GM18951 (cell line): ENCODE measurements around the gene PCDHGA4.
A peak's percentile ranks its signal among the peaks of the same experiment; 100 is the strongest.
"Not testable (repeated sequence)": the region's sequence is repeated elsewhere in the genome, so short reads cannot be mapped to it uniquely, and the experiment has no call there.

Experiments used
- POLR2A ChIP-seq: IDR thresholded peaks from 4 replicates; pipeline ENCODE4 v1.6.1; 2011; ENCODE audit warnings: mild to moderate bottlenecking; ENCODE audit not compliant: insufficient read length, insufficient read depth; ENCODE audit errors: extremely low read depth
- in situ Hi-C: fragments of 300-500 bp; cut with MboI; formaldehyde crosslinking; loops from one replicate; pipeline ENCODE4 v1.12.0; 2022; ENCODE audit warnings: low sequenced_read_pairs, mixed read lengths, inconsistent platforms; ENCODE audit not compliant: unreplicated experiment

PCDHGA4 gene

DNA sequence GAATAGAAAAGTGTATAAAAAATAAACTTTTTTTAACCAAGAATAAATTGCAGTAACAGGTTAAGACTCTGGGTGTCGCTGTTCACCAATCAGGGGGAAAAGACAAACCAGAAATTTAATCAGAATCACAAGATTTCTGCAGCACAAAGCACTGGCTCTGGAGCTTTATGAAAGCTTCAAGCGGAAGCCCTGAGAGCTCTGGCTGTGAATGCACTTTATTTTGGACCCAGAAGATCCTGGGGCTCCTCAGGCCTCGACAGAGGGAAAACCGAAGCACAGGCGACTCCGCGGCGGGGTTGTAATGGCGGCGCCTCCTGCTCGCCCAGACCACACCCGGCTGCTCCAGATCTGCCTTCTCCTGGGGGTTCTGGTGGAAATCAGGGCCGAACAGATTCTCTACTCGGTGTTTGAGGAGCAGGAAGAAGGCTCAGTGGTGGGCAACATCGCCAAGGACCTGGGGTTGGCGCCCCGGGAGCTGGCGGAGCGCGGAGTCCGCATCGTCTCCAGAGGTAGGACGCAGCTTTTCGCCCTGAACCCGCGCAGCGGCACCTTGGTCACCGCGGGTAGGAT lies at the start of gene PCDHGA4:
PCDHGA4 (plus strand) TSS at position 122 of the 570 bp plus-strand sequence; CDS start at position 209, 87 bp downstream.
- in situ Hi-C loops: no loop called here
- TF ChIP-seq POLR2A: no peak

DNA sequence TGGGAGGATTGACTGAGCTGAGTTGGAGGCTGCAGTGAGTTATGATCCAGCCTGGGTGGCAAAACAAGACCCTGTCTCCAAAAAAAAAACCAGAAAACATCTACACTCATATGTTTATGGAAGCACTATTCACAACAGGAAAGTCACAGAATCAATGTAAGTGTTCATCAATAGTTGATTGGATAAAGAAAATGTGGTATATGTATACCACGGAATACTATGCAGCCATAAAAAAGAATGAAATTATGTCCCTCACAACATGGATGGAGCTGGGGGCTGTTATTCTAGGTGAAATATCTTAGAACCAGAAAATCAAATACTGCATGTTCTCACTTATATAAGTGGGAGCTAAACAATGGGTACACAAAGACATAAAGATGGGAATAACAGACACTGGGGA lies 48.2 kb upstream of the PCDHGA4 start:
- in situ Hi-C loops: no loop called here
- TF ChIP-seq POLR2A: no peak

DNA sequence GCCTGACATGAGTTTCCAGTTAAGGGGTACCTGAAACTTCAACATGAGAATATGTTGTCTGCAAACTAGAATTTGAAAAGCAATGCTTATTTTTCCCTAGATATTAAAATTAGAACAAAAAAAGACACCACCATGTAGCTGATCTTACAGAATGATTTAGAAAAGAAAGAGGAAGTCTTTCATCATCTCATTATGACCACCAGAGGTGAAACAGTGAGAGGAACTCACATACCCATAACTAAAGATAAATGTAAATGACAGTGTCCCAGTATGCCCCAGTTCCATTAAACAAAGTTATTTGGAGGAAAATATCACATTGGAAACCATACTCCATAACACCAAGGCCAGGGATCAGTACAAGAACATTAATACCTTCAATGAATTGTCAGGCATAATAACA lies 41.1 kb upstream of the PCDHGA4 start:
- in situ Hi-C loops: no loop called here
- TF ChIP-seq POLR2A: no peak

DNA sequence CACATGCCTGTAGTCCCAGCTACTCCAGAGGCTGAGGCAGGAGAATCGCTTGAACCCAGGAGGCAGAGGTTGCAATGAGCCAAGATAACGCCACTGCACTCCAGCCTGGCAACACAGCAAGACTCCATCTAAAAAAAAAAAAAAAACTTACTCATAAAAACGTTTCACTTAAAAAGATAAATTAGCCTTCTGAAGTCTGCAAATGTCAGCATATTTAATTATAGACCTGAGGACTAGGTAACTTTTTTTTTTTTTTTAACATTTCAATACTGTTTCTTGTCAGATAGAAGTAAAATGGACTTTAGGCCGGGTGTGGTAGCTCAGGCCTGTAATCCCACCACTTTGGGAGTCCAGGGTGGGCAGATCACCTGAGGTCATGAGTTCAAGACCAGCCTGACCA lies 37.9 kb upstream of the PCDHGA4 start:
- in situ Hi-C loops: not testable (repeated sequence)

DNA sequence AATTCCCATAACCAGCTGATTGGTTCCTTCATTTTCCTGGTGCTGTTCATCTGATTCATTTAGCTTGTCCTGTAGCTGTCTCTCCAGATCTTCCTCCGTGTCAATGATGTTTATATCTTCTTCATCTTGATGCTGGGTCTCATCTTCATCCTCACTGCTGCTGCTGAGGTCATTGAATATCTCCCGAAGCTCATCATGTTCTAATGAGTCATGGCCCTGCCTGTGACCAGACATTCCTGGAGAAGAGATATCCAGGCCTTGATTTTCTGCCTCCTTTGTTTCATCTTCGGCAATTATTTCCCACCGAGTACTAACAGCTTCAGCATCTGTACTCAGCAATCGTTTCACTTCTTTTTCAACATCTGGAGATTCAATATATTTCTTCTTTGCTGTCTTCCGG lies 35.6 kb upstream of the PCDHGA4 start:
- TF ChIP-seq POLR2A: no peak

DNA sequence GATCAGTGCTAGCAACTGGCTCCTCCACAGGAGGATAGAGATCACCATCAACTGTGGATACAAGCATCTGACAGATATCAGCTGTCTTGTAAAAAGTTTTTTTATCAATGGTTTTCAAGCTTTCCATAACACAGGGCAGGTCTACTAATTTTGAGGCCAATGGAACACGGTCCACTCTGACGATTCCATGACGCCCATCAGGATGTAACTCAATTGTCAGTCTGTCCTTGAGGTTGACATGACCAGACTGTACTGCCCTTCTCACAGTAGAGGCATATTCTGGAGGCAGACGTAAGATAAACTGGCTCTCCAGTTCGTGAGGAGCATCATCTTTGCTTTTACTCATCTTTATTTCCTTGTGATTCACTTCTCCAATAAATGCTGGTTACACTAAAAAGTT lies 35.1 kb upstream of the PCDHGA4 start:
- TF ChIP-seq POLR2A: no peak
- in situ Hi-C loops: no loop called here

More for the DNA sequence above, 35.6 kb upstream of the PCDHGA4 start:
- in situ Hi-C loops: no loop called here

DNA sequence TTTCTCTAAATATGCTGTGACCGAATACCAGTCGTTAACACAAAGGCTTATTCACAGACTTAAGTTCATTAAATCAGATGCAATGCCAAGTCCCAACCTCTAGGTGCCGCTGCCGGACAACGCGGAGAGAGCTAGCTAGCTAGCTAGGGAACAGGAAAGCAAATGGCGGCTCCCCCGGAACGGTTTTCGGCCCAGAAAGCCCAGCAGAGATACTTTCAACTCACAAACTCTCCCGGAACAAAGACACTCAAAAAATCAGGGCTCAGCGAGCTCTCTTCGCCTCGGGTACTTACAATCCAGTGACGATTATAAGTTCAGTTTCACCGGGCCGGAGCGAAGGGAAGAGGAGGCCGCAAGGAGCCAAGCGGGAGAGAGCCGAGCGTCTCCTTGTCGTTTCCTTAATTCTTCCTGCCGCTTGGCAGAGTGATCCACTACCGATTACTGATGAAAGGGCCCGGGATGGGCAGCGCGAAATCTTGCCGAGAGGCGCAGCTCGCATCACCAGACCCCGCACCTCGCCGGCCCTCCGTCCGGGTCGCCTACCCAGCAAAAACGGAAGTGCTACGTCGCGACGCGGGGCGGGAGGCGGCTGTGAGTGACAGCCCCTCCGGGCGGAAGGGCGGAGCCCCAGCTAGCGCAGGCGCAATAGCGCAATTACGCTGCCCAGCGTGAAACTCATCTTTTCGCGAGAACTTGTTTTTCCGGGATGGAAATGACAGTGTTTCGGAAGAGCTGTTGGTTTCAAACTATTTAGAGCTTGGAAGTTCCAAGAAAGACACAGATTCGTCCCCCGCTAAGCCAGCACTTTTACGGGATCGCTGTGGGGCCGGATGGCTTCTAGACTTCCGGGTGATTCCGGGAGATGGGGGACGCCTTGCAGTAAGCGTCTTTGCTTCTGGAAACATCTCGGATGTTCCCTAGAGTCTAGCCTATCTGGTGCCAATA lies 34.3 kb upstream of the PCDHGA4 start, which contains the start of gene TAF7:
TAF7 (minus strand) TSS at position 560 of the 945 bp plus-strand sequence. CDS start 740 bp downstream, outside the sequence.
- in situ Hi-C loops: no loop called here
- TF ChIP-seq POLR2A: peak; percentile 98

DNA sequence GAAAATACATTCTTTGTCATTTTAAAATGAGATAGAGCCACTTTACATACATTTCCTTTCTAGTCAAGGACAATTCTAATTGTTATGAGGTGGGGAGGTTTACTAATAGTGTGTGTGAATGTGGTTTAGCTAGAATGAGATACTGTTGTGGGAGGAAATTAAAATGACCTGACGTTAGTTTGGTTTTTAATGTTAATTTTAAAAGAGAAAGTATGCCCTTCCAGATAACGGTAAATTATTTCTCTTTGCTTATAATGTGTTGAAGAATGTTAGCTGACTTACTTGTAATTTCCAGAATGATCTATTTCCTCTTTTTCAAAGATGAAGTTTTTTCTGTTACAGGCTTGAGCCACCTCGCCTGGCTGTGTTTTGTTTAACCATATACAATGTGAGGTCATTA lies 32.6 kb upstream of the PCDHGA4 start:
- in situ Hi-C loops: no loop called here
- no peak for TF ChIP-seq POLR2A

DNA sequence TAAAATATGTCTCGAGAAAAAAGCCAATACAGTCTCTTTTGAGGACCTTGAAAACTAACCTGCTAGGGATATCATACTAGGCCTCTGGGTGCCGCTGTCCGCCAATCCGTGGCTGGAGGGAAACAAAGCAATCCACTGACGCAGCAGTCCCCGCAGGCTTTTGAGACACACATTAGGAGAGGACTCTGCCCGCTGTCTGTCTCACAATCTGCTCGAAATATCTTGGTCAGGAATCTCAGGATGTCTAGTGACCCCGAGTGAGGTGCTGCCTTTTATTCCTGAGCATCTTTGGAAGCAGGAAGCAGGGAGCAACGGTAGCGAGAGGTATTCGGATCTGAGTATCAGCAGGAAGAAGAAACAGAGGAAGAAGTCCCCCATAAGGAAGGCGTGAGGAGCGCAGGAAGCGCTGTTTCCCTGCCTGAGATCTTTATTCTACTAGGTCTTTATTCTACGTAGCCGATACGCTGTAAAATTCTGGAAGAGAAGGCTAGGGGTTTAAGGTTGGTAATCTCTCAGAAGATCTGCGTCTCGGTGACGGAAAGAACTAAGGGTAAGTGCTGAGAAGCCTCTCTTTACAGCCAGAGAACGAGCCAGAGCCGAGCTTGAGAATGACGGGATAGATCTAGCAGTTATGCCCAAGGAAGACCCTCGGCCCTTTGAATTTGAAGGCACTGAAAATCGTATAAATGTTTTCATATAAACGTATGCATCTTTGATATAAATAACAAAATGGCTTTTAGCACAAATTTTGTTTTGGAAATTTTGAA lies 28.6 kb upstream of the PCDHGA4 start:
- no peak for TF ChIP-seq POLR2A
- in situ Hi-C loops: no loop called here

DNA sequence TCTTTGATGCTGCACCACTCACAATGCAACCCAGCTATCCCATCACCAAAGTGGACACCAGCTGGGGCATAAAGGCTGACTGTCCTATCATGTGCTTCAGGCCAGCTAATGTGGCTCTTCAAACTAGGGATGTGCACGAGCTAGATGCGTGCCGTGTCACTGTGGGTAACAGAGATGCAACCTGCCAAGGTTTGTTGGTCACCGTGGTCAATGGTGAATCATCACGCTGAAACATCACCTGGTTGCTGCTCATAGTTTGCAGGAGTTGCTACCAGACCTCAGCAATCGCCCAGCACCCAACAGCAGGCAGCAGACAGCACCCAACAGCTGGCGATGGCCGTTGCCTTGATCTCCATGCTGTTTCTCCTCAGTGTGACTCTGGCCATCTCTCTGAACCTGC lies 26.6 kb upstream of the PCDHGA4 start:
- in situ Hi-C loops: no loop called here
- no peak for TF ChIP-seq POLR2A

DNA sequence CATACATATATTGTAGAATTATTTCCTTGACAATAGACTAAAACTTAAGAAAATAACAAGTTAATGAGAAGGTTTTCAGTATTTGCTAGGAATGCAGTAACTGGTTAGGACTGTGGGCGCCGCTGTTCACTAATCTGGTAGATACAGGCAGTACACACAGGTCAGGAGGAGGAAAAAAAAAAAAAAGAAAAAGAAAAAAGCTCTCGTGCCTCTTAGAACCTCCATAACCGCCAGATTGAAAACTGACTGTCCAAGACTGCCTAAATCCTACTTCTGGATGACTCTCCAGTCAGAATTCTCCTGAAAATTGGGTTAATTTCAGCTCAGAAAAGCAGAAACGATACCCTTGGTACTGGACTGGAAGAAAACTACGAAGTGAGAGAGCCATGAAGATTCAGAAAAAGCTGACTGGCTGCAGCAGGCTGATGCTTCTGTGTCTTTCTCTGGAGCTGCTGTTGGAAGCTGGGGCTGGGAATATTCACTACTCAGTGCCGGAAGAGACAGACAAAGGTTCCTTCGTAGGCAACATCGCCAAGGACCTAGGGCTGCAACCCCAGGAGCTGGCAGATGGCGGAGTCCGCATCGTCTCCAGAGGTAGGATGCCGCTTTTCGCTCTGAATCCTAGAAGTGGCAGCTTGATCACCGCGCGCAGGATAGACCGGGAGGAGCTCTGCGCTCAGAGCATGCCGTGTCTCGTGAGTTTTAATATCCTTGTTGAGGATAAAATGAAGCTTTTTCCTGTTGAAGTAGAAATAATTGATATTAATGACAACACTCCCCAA lies 24.3 kb upstream of the PCDHGA4 start, which contains the start of gene PCDHGA1:
PCDHGA1 (plus strand) TSS at position 216 of the 782 bp plus-strand sequence.
- no peak for TF ChIP-seq POLR2A
- in situ Hi-C loops: no loop called here

DNA sequence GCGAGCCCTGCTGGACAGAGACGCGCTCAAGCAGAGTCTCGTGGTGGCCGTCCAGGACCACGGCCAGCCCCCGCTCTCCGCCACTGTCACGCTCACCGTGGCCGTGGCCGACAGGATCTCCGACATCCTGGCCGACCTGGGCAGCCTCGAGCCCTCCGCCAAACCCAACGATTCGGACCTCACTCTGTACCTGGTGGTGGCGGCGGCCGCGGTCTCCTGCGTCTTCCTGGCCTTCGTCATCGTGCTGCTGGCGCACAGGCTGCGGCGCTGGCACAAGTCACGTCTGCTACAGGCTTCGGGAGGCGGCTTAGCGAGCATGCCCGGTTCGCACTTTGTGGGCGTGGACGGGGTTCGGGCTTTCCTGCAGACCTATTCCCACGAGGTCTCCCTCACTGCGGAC lies 22.2 kb upstream of the PCDHGA4 start:
- in situ Hi-C loops: not testable (repeated sequence)
